GM19193 (cell line): Measurements from ENCODE around the gene CTPS1.

ENCODE experiments used
- POLR2A ChIP-seq: IDR thresholded peaks from 4 replicates; pipeline ENCODE4 v1.6.1; 2011; ENCODE audit not compliant: insufficient read depth, insufficient read length; ENCODE audit errors: extremely low read depth

The CTPS1 gene

DNA sequence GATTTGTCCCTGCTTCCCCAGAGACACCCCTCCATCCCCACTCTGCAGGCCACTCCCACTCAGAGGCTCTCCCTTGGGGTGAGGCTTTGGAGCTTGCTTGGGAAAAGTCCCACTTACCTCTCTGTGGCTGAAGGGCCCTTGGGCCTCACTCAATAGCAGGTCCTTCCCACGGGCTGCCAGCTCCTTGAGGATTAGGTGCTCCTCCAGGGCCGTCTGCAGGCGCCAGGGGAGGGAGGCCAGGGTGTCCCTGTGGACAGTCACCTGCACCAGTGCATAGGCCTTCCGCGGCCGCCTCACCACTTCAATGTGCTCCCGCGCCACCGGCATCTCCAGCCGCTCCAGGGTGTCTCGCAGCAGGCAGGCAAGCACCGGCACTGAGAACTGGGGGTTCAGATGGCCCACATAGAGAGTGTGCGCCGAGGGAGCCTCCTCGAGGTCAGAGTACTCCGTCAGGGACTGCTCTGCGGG lies 40.6 kb downstream of the CTPS1 start:
- TF ChIP-seq POLR2A = no peak

GRCh38 chr1:41020654-41021053 lies 41.2 kb downstream of the CTPS1 start:
- no peak for TF ChIP-seq POLR2A

- TF ChIP-seq POLR2A = no peak
Measured at GRCh38 chr1:41021526-41022308, 42.2 kb downstream of the CTPS1 start, which contains the start of gene SLFNL1. TSS of gene SLFNL1 (minus strand) at chr1:41021725. CDS start at chr1:41020660, 1,065 bp downstream.

- no peak for TF ChIP-seq POLR2A
Measured at GRCh38 chr1:41022424-41022823, 42.9 kb downstream of the CTPS1 start.

GRCh38 chr1:41023279-41023990 lies 43.9 kb downstream of the CTPS1 start:
- TF ChIP-seq POLR2A = no peak

GRCh38 chr1:41024953-41025352 lies 45.5 kb downstream of the CTPS1 start:
- TF ChIP-seq POLR2A = no peak

DNA sequence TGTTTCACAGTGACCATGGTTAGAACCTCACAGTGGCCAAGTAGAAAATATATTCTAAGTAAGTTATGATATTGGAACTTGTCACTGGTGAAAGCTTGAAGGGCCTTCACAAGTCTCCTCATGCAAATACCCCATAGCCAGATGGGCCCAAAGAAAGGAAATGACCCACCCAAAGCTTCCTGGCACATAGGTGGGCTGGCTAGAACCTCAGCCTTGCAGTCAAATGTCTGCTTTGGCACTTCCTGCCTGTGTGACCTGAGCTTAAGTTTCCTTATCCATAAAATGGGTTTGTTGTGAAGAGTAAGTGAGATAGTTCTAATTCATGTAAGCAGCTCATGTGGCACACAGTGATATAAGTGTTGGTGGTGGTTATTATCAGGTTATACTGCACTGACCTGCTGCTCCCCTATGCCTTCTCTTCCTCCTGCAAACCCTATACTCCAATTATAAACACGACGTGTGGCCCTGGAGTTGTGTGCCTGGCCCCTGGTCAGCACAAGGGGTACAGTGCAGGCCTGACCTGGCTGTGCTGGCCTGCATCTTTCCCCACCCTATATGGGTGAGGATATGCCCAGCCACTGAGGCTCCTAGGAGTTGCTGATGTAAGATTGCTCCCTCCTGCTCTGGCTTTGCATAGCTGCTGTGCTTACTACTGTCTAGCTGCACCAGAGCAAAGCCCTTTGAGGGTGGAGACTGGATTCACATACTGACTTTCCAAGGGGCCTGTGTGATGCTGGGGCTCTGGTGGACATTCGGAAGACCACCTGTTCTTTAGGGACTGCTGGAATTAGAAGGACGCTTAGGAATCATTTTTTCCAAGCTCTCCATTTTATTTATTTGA lies 46.7 kb downstream of the CTPS1 start:
- TF ChIP-seq POLR2A = no peak

- TF ChIP-seq POLR2A = no peak
Measured at GRCh38 chr1:41028034-41028642, 48.6 kb downstream of the CTPS1 start.

GRCh38 chr1:41030872-41031616 lies 51.5 kb downstream of the CTPS1 start:
- no peak for TF ChIP-seq POLR2A

GRCh38 chr1:41032147-41032546 lies 52.7 kb downstream of the CTPS1 start:
- TF ChIP-seq POLR2A = no peak

- no peak for TF ChIP-seq POLR2A
Measured at GRCh38 chr1:41033272-41033671, 53.8 kb downstream of the CTPS1 start.

- TF ChIP-seq POLR2A = no peak
Measured at GRCh38 chr1:41037116-41037903, 57.8 kb downstream of the CTPS1 start.

DNA sequence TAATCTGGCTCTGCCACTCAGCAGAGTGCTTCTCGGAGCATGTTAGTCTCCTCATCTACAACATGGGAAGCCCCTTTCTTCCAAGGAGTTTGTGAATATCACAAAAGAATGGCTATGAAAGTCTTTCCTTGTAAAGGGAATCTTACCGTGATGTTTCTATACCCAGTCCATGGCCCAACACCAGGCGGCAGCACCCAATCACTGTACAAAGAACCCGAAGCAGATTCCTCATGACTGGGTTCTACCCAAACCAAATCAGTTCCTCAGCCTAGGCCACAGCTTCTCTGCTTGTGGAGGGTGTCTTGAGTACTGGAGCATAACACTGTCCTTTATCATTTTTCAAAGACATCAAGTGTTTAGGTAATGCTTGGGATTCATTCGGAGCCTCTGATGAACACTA lies 58.6 kb downstream of the CTPS1 start:
- TF ChIP-seq POLR2A = no peak

- TF ChIP-seq POLR2A = no peak
Measured at GRCh38 chr1:41041614-41042270, 62.2 kb downstream of the CTPS1 start.
